HG03045 (cell line): ENCODE data around the gene CCAR1.
A peak's percentile ranks its signal among the peaks of the same experiment; 100 is the strongest.
"Not testable (repeated sequence)": the region's sequence is repeated elsewhere in the genome, so short reads cannot be mapped to it uniquely, and the experiment has no call there.

Experiments
- ATAC-seq: cut with Tn5 transposase; IDR thresholded peaks from one replicate; pipeline ENCODE4 v1.9.1; 2021; ENCODE audit warnings: mild to moderate bottlenecking, moderate library complexity; ENCODE audit not compliant: unreplicated experiment

The CCAR1 gene, protein sequence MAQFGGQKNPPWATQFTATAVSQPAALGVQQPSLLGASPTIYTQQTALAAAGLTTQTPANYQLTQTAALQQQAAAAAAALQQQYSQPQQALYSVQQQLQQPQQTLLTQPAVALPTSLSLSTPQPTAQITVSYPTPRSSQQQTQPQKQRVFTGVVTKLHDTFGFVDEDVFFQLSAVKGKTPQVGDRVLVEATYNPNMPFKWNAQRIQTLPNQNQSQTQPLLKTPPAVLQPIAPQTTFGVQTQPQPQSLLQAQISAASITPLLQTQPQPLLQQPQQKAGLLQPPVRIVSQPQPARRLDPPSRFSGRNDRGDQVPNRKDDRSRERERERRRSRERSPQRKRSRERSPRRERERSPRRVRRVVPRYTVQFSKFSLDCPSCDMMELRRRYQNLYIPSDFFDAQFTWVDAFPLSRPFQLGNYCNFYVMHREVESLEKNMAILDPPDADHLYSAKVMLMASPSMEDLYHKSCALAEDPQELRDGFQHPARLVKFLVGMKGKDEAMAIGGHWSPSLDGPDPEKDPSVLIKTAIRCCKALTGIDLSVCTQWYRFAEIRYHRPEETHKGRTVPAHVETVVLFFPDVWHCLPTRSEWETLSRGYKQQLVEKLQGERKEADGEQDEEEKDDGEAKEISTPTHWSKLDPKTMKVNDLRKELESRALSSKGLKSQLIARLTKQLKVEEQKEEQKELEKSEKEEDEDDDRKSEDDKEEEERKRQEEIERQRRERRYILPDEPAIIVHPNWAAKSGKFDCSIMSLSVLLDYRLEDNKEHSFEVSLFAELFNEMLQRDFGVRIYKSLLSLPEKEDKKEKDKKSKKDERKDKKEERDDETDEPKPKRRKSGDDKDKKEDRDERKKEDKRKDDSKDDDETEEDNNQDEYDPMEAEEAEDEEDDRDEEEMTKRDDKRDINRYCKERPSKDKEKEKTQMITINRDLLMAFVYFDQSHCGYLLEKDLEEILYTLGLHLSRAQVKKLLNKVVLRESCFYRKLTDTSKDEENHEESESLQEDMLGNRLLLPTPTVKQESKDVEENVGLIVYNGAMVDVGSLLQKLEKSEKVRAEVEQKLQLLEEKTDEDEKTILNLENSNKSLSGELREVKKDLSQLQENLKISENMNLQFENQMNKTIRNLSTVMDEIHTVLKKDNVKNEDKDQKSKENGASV

DNA sequence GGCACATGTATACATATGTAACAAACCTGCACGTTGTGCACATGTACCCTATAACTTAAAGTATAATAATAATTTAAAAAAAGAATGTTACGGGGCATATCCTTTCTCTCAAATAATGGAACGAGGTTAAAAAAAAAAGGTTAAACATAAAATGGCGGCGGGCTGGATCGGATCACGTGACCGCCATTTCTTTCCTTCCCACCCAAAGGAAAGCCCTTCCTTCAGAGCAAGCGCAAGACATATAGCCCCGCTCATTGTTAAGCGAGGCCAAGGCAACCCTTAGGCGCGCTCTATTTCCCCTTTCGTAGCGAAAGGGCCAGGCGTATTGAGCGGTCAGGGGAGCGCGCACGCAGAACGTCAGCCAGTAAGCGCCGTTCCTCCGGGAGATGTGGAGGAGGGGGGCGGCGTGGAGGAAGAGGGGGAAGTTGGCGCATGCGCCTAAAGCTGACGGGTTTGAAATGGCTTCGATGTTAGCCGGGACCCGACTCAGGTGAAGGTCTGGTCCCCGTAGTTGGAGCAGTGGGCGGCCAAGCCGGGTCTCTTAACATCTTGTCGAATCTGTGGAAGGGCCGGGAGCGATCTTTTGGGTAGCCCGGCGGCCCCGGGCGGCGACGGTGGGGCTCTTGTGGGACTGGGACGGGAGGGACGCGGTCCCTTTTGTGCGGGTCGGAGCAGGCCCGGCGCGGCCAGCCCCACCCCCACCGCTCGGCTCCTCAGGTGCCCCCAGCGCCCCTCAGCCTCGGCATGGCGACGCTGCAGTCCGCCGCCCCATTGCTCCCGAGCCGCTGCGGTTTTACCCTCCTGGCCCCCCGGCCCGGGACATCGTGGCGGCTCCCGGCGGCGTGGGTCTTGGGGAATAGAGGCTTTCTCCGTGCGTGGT, at the start of gene CCAR1:
Gene CCAR1 (plus strand): TSS at position 447 of the 880 bp plus-strand sequence. CDS start 1,266 bp downstream, outside the sequence.
- ATAC-seq, result peak; percentile 98

DNA sequence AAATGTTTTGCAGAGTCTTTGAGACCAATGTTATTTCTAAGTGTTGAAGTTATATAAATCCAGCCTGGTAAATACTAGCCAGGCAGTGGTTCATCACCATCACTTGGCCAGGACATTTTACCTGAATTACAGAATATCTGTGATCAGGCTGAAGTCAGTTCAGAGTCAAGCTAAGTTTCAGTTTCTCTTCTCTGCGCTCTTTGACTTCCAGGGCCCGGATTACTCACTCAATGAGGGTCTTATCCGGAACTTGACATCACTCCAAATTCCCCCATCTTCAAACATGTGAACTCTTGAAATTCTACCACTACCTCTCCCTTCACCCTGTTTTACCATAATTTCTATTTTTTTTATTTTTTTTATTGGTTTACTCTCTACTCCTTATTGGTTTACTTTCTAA, 36.6 kb upstream of the CCAR1 start:
- ATAC-seq, result no peak

DNA sequence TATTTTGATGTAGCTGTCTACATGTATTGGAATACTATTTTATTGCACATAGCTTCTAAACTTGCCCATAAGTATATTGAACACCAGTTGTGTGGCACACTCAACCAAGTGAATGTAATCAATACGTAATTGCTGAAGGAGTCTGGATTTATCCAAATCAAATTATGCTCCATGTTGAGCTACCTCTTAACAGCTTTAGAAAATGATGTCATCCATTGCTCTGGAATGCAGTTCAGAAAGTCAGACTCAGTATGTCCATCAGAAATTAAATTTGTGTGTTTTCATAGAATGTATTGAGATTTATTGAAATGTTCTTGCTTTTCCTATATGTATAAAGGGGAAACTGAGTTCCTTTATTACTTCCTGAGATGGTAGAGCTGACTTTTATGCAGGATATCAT, 25.0 kb upstream of the CCAR1 start:
- no peak for ATAC-seq

DNA sequence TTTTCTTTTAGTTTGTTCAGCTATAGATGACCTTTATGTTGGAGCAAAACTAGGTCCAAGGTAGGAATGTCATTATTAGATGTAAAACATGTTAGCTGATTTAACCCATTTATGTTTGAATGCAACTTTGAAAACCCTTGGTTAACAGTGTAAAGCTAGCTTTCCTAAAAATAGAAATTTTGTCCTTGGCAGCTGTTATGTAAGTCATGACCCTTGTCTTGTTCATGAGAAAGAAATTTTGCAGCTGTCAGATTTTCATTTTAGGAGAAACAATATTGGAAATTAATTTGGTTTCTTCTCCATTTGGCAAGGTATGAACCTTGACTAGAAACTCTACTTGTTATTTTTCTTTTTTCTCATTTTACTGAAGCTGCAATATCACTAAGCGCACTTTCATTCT, 23.9 kb upstream of the CCAR1 start:
- no peak for ATAC-seq

DNA sequence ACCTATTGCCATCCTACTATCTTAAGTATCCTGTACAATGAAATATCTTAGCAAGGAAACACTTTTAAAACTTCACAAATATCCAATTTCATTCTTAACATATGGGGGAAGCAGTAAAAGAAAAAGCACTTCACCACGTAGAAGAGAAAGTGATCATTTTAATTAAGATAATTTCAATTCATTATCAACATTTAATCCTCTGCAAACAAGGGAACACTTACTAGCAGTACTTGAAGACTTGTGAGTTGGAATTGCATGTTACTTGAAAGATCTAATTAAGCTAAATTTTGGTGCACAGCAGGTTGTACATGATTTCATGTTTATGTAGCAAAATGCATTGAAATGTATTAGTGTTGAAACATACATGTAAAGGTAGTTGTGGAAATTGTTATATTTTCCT, 20.8 kb upstream of the CCAR1 start:
- ATAC-seq, result no peak

DNA sequence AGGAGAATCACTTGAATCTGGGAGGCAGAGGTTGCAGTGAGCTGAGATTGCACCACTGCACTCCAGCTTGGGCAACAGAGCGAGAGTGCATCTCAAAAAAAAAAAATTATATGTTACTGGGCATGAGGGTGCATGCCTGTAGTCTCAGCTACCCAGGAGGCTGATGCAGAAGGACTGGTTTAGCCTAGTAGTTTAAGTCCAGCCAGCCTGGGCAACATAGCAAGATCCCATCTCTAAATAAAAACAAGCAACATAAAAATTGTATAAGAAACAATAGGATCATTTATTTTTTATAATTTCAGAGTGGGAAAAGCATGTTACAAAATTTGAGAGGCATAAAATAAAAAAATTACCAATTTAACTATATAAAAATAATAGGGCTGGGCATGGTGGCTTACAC, 15.5 kb upstream of the CCAR1 start:
- ATAC-seq, result no peak

DNA sequence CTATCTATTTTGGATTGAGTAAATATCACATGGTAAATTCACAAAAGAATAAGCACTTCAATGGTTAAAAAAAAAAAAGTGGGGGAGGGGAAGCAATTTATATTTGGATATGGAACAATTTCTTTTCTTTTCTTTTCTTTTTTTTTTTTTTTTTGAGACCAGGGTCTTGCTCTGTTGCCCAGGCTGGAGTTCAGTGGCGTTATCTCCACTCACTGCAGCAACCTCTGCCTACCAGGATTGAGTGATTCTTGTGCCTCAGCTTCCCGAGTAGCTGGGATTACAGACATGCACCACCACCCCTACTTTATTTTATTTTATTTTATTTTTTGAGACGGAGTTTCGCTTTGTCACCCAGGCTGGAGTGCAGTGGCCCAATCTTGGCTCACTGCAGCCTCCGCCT, 12.1 kb upstream of the CCAR1 start:
- ATAC-seq, result not testable (repeated sequence)

DNA sequence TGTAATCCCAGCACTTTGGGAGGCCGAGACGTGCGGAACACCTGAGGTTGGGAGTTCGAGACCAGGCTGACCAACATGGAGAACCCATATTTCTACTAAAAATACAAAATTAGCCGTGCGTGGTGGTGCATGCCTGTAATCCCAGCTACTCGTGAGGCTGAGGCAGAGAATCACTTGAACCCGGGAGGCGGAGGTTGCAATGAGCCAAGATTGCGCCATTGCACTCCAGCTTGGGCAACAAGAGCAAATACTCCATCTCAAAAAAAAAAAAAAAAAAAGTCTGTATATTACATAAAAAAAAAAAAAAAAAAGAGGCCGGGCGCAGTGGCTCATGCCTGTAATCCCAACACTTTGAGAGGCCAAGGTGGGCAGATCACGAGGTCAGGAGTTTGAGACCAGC, 8.0 kb upstream of the CCAR1 start:
- not testable (repeated sequence) for ATAC-seq

DNA sequence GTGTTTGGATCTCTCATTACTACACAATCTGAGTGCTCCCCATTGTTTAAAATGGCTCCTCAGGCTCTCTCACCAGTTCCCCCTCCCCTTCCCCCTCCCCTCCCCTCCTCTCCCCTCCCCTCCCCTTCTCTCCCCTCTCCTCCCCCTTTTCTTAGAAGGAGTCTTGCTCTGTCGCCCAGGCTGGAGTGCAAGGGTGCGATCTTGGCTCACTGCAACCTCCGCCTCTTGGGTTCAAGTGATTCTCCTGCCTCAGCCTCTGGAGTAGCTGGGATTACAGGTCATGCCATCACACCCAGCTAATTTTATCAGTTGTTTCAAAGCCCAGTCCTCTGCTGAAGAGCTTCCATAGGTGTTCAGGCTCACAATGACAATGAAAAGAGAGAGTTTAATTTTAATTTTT, 3.6 kb upstream of the CCAR1 start:
- ATAC-seq, result no peak

DNA sequence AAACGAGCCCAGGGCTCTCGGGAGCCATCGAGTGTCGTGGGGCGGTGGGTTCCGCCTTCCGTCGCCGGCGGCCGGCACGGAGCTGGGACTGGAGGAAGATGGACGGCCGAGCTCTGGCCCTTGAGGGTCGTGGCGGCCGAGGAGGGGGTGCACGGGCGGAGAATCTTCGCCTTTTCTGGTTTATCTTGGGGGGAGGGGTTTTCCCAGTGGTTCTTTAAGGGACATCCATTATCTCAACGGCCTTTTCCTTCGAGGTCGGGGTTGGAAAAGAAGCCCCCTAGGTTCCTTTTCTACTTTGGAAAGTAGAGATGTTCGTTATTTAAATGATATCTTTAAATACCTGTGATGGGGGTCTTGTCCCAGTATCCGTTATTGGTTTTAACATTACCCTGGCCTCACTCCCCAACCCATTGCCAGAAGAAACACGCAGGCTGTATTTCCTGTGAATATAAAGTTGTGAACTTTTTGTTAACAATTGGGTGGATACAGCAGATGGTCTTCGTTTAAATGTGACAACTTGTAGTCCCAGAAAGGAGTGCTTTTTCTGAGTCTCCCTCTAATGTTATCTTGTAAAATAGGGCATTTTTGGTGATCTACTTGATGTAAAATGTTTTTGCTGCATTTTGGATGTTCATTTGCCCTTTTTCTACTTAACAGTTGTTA, 765 bp downstream of the CCAR1 start:
- ATAC-seq, result no peak

DNA sequence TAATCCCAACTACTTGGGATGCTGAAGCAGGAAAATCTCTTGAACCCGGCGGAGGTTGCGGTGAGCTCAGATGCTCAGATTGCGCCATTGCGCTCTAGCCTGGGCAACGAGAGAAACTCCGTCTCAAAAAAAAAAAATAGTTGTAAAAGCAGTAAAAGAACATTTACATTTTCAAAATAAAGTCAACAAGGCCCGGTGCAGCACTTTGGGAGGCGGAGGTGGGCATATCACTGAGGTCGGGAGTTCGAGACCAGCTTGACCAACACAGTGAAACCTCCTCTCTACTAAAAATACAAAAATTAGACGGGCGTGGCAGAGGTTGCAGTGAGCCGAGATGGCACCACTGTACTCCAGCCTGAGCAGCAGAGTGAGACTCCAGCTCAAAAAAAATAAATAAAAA, 4.0 kb downstream of the CCAR1 start:
- ATAC-seq, result no peak

DNA sequence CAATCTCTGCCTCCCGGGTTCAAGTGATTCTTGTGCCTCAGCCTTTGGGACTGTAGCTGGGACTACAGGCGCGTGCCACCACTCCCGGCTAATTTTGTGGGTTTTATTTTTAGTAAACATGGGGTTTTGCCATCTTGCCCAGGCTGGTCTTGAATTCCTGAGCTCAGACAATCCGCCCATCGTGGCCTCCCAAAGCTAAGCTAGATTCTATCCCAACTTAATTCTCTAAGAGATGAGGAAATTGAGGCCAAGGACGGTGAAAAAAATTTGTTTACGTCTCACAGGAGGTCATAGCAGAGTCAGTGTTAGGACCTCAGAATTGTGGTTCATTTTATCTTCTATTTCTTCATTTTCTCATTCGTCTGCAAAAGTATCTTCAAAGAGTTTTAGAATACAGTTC, 6.1 kb downstream of the CCAR1 start:
- no peak for ATAC-seq

DNA sequence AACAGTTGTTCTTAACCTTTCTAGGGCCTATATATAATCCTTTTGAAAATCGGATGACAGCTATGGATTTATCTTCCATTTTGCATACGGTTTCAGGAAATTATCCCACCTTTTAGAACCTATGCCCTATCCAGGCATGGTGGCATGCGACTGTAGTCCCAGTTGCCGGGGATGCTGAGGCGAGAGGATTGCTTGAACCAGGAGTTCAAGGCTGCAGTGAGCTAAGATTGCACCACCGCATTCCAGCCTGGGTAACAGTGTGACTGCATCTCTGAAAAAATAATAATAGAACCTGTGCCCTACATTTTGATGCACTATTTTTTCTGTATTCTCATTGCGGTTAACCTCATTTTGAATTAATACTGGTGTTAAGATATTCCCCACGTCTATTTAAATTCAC, 11.6 kb downstream of the CCAR1 start:
- no peak for ATAC-seq

DNA sequence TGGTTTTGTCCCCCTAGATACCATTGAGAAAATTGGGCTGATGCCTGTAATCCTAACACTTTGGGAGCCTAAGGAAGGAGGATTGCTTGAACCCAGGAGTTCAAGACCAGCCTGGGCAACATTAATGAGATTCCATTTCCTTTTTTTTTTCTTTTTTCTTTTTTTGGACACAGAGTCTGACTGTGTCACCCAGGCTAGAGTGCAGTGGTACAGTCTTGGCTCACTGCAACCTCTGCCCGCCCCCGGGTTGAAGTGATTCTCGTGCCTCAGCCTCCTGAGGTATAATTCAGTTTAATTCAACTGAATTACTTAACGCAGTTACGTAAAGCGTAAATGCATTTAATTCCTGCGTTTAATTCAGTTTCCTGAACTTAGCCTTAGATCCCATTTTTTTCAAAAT, 13.3 kb downstream of the CCAR1 start:
- ATAC-seq, result no peak

DNA sequence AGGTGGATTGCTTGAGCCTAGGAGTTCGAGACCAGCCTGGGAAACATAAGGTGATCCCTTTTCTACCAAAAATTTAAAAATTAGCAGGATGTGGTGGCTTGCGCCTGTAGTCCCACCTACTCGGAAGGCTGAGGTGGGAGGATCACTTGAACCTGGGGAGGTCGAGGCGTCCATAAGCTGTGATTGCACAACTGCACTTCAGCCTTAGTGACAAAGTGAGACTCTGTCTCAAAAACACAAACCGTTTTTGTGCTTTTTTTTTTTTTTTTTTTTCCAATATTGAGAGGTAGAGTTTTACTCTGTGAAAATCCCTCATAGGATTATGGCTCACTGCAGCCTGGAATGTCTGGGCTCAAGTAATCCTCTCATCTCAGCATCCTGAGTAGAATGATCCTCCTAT, 14.1 kb downstream of the CCAR1 start:
- ATAC-seq, result no peak

DNA sequence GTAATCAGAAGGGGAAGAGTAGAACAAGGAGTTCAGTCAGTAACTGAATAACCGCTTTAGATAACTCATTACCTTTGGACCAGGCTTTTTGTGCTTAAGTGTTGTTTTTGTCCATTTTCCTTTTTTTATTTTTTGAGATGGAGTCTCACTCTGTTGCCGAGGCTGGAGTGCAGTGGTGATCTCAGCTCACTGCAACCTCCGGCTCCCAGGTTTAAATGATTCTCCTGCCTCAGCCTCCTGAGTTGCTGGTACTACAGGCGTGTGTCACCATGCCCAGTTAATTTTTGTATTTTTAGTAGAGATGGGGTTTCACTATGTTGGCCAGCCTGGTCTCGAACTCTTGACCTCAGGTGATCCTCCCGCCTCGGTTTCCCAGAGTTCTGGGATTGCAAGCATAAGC, 14.7 kb downstream of the CCAR1 start:
- ATAC-seq, result not testable (repeated sequence)

DNA sequence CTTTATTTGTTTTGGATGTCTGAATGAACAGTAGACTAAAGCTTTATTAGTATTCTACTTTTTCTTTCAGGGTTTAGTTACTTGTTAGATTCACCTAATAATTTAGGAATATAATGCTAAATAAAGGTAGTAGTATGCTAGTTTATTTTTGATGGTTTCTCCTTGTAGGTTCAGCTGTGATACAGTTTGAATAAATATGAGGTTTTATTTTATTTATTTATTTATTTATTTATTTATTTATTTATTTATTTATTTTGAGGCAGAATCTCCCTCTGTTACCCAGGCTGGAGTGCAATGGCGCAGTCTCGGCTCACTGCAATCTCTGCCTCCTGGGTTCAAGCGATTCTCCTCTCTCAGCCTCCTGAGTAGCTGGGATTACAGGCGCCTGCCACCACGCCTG, 19.6 kb downstream of the CCAR1 start:
- not testable (repeated sequence) for ATAC-seq

DNA sequence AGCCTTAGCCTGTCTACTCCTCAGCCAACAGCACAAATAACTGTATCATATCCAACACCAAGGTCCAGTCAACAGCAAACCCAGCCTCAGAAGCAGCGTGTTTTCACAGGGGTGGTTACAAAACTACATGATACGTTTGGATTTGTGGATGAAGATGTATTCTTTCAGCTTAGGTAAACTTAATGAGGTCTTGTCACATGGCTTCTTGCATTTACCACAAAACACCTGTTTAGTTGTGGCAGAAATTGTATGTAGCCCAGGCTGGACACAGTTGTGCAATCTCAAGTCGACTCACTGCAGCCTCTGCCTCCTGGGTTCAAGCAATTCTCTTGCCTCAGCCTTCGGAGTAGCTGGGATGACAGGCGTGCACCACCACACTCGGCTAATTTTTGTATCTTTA, 21.4 kb downstream of the CCAR1 start:
- no peak for ATAC-seq

DNA sequence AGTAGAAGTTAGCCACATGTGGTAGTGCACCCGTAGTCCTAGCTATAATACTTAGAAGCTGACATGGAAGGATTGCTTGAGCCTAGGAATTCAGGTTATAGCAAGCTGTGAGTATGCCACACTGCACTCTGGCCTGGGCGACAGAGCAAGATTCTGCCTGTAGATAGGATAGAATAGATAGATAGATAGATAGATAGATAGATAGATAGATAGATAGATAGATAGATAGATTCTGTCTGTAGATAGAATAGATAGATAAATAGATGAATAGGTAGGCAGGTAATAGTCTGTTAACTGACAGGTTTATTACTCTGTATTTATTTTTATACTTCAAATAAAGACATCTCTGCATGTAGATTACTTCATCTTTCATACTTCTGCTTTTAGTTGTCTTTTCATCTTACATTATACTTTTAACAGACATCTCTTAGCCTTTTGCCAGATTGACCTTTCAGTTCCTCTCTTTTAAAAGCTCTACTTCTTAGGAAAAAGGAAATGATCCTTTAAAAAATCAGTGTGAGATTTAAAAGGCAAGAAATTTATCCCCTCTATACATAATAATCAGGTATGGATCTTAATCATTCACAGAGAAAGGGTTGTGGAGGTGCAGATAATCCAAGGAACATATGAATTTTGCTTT, 31.8 kb downstream of the CCAR1 start:
- ATAC-seq, result no peak

DNA sequence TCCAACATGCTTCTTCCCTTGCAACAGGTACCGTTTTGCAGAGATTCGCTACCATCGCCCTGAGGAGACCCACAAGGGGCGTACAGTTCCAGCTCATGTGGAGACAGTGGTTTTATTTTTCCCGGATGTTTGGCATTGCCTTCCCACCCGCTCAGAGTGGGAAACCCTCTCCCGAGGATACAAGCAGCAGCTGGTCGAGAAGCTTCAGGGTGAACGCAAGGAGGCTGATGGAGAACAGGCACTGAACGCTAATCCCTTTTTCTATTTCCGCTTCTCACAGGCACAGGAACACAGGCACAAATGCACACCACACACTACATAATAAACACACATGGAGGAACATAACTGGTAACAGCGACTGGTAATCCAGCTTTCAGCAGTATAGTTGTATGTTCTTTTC, 35.2 kb downstream of the CCAR1 start:
- ATAC-seq, result no peak
